ENCODE measurements around the gene PDE8A.
"Not testable (repeated sequence)": the region's sequence is repeated elsewhere in the genome, so short reads cannot be mapped to it uniquely, and the experiment has no call there.

Gene PDE8A

GRCh38 chr15:84992157-84992944 is 10.7 kb downstream of the PDE8A start:
- H3K36me3 Mint-ChIP-seq (ENCODE audit: low read depth) = peaks cover 7% of the 10 kb centered on the region
- no peaks in the 10 kb centered on the region for H3K27me3 Mint-ChIP-seq
- H3K27ac Mint-ChIP-seq = peak overlapping the region; percentile 94
- peaks cover 66% of the 10 kb centered on the region for H3K4me1 Mint-ChIP-seq (ENCODE audit: low read depth)
- H3K9me3 Mint-ChIP-seq = no peaks in the 10 kb centered on the region
- H3K4me3 Mint-ChIP-seq = peak overlapping the region; percentile 56

DNA sequence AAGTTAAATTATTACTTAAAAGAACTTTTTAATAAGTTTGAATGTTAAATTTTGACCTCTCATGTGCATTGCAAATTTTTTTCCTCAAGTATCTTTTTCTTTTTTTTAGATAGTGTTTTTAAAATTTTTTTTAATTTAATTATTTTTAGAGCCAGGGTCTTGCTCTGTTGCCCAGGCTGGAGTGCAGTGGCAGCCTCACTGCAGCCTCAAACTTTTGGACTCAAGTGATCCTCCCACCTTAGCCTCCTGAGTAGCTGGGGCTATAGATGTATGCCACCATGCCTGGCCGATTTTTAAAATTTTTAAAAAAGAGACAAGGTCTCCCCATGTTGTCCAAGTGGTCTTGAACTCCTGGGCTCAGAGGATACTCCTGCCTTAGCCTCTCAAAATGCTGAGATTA is 14.4 kb downstream of the PDE8A start:
- Mint-ChIP-seq H3K4me3 (no peak overlapping the region), H3K9me3 (no peaks in the 10 kb centered on the region), H3K27ac (no peak overlapping the region), H3K27me3 (no peaks in the 10 kb centered on the region), H3K4me1 (ENCODE audit: low read depth) (peaks cover 48% of the 10 kb centered on the region), H3K36me3 (ENCODE audit: low read depth) (peaks cover 13% of the 10 kb centered on the region)

DNA sequence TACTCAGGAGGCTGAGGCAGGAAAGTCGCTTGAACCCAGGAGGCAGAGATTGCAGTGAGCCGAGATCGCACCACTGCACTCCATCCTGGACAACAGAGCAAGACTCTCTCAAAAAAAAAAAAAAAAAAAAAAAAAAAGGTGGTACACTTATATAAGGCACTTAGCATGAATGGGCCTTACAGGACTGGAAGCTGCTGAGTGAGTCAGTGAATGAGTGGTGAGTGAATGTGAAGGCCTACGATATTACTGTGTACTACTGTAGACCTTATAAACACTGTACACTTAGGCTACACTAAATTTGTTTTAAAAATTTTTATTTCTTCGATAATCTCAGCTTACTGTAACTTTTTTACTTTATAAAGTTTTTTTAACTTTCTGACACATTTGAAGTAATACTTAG is 15.1 kb downstream of the PDE8A start:
- H3K9me3 Mint-ChIP-seq, H3K4me3 Mint-ChIP-seq, H3K27me3 Mint-ChIP-seq, H3K27ac Mint-ChIP-seq: not testable (repeated sequence)
- Mint-ChIP-seq H3K4me1 (ENCODE audit: low read depth) (peaks cover 48% of the 10 kb centered on the region), H3K36me3 (ENCODE audit: low read depth) (peaks cover 18% of the 10 kb centered on the region)

DNA sequence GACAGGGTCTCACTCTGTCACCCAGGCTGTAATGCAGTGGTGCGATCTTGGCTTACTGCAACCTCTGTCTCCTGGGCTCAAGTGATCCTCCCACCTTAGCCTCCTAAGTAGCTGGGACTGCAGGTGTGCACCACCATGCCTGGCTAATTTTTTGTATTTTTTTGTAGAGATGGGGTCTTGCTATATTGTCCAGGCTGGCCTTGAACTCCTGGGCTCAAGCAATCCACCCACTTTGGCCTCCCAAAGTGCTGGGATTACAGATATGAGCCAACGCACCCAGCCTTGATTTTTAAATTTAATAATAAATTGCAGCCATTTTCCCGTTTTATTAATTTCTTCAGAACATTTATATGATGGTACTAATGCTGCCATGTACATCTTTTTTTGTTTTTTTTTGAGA is 15.6 kb downstream of the PDE8A start:
- not testable (repeated sequence) for H3K4me3 Mint-ChIP-seq, H3K9me3 Mint-ChIP-seq, H3K27ac Mint-ChIP-seq, H3K27me3 Mint-ChIP-seq
- Mint-ChIP-seq H3K4me1 (ENCODE audit: low read depth) (peaks cover 46% of the 10 kb centered on the region), H3K36me3 (ENCODE audit: low read depth) (peaks cover 18% of the 10 kb centered on the region)

- peaks cover 56% of the 10 kb centered on the region for H3K4me1 Mint-ChIP-seq (ENCODE audit: low read depth)
- no peak overlapping the region for H3K4me3 Mint-ChIP-seq
- H3K36me3 Mint-ChIP-seq (ENCODE audit: low read depth) = peaks cover 11% of the 10 kb centered on the region
- H3K27ac Mint-ChIP-seq = no peak overlapping the region
- H3K27me3 Mint-ChIP-seq = no peaks in the 10 kb centered on the region
- H3K9me3 Mint-ChIP-seq = no peaks in the 10 kb centered on the region
Measured at GRCh38 chr15:85000189-85000864, 18.7 kb downstream of the PDE8A start.

DNA sequence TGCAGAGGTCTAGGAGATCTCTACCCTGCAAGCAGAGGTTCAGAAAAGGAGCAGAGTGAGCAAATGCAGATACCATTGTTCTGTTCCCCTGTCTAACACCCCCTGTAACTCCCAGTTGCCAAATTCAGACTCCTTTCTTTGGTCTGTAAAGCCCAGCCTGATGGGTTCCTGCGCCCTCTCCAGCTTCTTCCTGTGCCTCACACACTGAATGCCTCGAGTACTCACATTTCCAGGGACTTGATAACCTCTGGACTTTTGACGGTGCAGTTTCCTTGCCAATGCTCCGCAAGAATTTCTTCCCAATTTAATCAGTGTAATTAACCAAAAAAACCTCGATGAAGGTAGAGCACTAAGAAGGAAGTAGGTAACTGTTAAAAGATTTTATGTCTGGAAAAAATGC is 19.3 kb downstream of the PDE8A start:
- Mint-ChIP-seq H3K27me3 (no peaks in the 10 kb centered on the region), H3K9me3 (no peaks in the 10 kb centered on the region), H3K4me3 (no peak overlapping the region), H3K36me3 (ENCODE audit: low read depth) (peaks cover 11% of the 10 kb centered on the region), H3K27ac (no peak overlapping the region), H3K4me1 (ENCODE audit: low read depth) (peaks cover 53% of the 10 kb centered on the region)

DNA sequence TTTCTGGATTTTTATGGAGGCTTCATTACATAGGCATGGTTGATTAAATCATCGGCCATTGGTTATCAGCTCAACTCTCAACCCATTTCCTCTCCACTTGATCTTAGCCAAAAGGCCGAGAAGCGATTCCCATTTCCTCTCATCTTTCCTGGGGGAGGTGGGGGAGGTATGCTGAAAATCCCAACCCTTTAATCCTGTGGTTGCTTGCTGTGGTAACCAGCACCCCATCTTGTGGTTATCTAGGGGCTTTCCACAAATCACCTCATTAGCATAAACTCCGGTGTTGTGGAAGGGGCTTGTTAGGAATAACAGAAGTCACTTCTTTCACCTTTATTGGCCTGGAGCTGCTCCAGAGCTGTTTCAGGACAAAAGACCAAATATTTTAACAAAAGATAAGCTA is 20.9 kb downstream of the PDE8A start:
- H3K36me3 Mint-ChIP-seq (ENCODE audit: low read depth) = peaks cover 11% of the 10 kb centered on the region
- peaks cover 53% of the 10 kb centered on the region for H3K4me1 Mint-ChIP-seq (ENCODE audit: low read depth)
- no peak overlapping the region for H3K27ac Mint-ChIP-seq
- no peaks in the 10 kb centered on the region for H3K27me3 Mint-ChIP-seq
- no peaks in the 10 kb centered on the region for H3K9me3 Mint-ChIP-seq
- H3K4me3 Mint-ChIP-seq = no peak overlapping the region

GRCh38 chr15:85003593-85004312 is 22.1 kb downstream of the PDE8A start:
- H3K27ac Mint-ChIP-seq = no peak overlapping the region
- H3K27me3 Mint-ChIP-seq = no peaks in the 10 kb centered on the region
- no peak overlapping the region for H3K4me3 Mint-ChIP-seq
- peaks cover 10% of the 10 kb centered on the region for H3K36me3 Mint-ChIP-seq (ENCODE audit: low read depth)
- peaks cover 61% of the 10 kb centered on the region for H3K4me1 Mint-ChIP-seq (ENCODE audit: low read depth)
- H3K9me3 Mint-ChIP-seq = no peaks in the 10 kb centered on the region

GRCh38 chr15:85004550-85004949 is 22.9 kb downstream of the PDE8A start:
- H3K9me3 Mint-ChIP-seq = no peaks in the 10 kb centered on the region
- H3K36me3 Mint-ChIP-seq (ENCODE audit: low read depth) = peaks cover 7% of the 10 kb centered on the region
- no peak overlapping the region for H3K27ac Mint-ChIP-seq
- peaks cover 66% of the 10 kb centered on the region for H3K4me1 Mint-ChIP-seq (ENCODE audit: low read depth)
- no peak overlapping the region for H3K4me3 Mint-ChIP-seq
- no peaks in the 10 kb centered on the region for H3K27me3 Mint-ChIP-seq

- peaks cover 7% of the 10 kb centered on the region for H3K36me3 Mint-ChIP-seq (ENCODE audit: low read depth)
- H3K27me3 Mint-ChIP-seq = no peaks in the 10 kb centered on the region
- no peak overlapping the region for H3K27ac Mint-ChIP-seq
- H3K4me3 Mint-ChIP-seq = no peak overlapping the region
- H3K4me1 Mint-ChIP-seq (ENCODE audit: low read depth) = peaks cover 67% of the 10 kb centered on the region
- no peaks in the 10 kb centered on the region for H3K9me3 Mint-ChIP-seq
Measured at GRCh38 chr15:85005319-85005718, 23.7 kb downstream of the PDE8A start.

DNA sequence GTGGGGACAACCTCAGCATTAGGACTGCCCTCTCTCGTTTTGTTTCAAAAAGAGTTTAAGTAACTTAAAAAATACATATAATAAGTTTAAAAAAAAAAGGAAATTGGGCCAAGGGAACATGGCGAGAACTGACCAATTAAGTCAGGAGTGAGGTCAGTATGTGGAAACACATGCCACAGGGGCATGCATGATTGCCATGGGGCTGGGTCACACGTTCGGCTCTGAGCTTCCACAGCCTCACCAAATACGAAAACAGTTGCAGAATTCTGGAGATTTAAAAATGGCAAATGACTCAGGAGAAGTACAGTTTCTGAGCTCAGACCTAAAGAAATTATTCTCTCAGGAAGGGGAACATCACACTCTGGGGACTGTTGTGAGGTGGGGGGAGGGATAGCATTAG is 24.1 kb downstream of the PDE8A start:
- Mint-ChIP-seq H3K4me3 (no peak overlapping the region), H3K27ac (no peak overlapping the region), H3K36me3 (ENCODE audit: low read depth) (peaks cover 7% of the 10 kb centered on the region), H3K4me1 (ENCODE audit: low read depth) (peaks cover 68% of the 10 kb centered on the region), H3K27me3 (no peaks in the 10 kb centered on the region), H3K9me3 (no peaks in the 10 kb centered on the region)

DNA sequence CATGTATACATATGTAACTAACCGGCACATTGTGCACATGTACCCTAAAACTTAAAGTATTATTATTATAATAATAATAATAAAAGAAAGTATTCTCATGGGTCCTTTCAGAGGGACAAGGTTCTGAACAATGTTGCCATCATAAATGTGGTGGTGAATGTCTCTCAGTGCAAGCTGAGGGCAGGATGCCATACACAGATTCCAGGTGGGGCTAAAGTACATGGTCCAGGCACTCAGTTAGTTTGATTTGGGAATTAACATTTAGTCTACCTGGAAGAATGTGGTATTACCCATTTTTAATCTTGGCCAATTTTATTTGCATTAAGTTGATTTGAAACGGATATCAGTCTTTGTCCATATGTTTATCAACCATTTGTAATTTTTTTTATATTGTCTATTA is 24.5 kb downstream of the PDE8A start:
- no peak overlapping the region for H3K27ac Mint-ChIP-seq
- H3K27me3 Mint-ChIP-seq = no peaks in the 10 kb centered on the region
- H3K9me3 Mint-ChIP-seq = peaks cover 4% of the 10 kb centered on the region
- H3K4me3 Mint-ChIP-seq = no peak overlapping the region
- peaks cover 7% of the 10 kb centered on the region for H3K36me3 Mint-ChIP-seq (ENCODE audit: low read depth)
- H3K4me1 Mint-ChIP-seq (ENCODE audit: low read depth) = peaks cover 68% of the 10 kb centered on the region

DNA sequence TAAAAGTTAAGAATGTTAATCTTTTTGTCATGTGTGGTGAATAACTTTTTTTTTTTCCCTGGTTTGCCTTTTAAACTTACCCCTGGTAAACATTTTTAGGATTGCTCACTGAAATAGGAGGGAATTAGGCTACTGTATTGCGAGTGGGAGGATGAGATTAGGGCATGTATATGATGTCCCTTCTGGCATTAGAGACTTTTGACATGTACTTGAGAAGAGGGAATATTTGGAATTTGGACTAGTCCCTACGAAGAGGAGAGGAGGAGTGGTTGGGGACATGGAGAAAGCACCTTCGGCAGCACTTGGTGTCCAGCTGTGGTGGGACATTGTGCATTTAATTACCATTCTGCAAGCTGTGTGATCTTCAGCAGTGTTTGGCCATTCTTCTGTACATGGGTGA is 25.0 kb downstream of the PDE8A start:
- Mint-ChIP-seq H3K4me1 (ENCODE audit: low read depth) (peaks cover 66% of the 10 kb centered on the region), H3K4me3 (no peak overlapping the region), H3K27ac (no peak overlapping the region), H3K9me3 (peaks cover 4% of the 10 kb centered on the region), H3K36me3 (ENCODE audit: low read depth) (peaks cover 5% of the 10 kb centered on the region), H3K27me3 (no peaks in the 10 kb centered on the region)

GRCh38 chr15:85007137-85007536 is 25.5 kb downstream of the PDE8A start:
- Mint-ChIP-seq H3K4me3 (no peak overlapping the region), H3K9me3 (peaks cover 4% of the 10 kb centered on the region), H3K4me1 (ENCODE audit: low read depth) (peaks cover 63% of the 10 kb centered on the region), H3K27me3 (no peaks in the 10 kb centered on the region), H3K27ac (no peak overlapping the region), H3K36me3 (ENCODE audit: low read depth) (peaks cover 5% of the 10 kb centered on the region)

GRCh38 chr15:85007741-85008397 is 26.2 kb downstream of the PDE8A start:
- peaks cover 4% of the 10 kb centered on the region for H3K9me3 Mint-ChIP-seq
- H3K27me3 Mint-ChIP-seq = no peaks in the 10 kb centered on the region
- H3K27ac Mint-ChIP-seq = no peak overlapping the region
- no peak overlapping the region for H3K4me3 Mint-ChIP-seq
- peaks cover 5% of the 10 kb centered on the region for H3K36me3 Mint-ChIP-seq (ENCODE audit: low read depth)
- H3K4me1 Mint-ChIP-seq (ENCODE audit: low read depth) = peaks cover 56% of the 10 kb centered on the region

Data from stimulated activated naive CD8-positive, alpha-beta T cell treated with anti-CD3 and anti-CD28 coated beads, Interleukin-15, Interleukin-2, amounts not matched to agents 100 ng/mL and 50 ng/mL, for 24 hours (primary cell).